Activated T-cell treated with anti-CD3 and anti-CD28 coated beads, Interleukin-2, amount 50 U/mL, for 1 hour (primary cell): ENCODE results near the gene PRR15L.
"Not testable (repeated sequence)": the region's sequence is repeated elsewhere in the genome, so short reads cannot be mapped to it uniquely, and the experiment has no call there.

ENCODE experiments used
- DNase-seq: peaks from one replicate; pipeline ENCODE4 v3.0.0-alpha.2; 2020

PRR15L gene

DNA sequence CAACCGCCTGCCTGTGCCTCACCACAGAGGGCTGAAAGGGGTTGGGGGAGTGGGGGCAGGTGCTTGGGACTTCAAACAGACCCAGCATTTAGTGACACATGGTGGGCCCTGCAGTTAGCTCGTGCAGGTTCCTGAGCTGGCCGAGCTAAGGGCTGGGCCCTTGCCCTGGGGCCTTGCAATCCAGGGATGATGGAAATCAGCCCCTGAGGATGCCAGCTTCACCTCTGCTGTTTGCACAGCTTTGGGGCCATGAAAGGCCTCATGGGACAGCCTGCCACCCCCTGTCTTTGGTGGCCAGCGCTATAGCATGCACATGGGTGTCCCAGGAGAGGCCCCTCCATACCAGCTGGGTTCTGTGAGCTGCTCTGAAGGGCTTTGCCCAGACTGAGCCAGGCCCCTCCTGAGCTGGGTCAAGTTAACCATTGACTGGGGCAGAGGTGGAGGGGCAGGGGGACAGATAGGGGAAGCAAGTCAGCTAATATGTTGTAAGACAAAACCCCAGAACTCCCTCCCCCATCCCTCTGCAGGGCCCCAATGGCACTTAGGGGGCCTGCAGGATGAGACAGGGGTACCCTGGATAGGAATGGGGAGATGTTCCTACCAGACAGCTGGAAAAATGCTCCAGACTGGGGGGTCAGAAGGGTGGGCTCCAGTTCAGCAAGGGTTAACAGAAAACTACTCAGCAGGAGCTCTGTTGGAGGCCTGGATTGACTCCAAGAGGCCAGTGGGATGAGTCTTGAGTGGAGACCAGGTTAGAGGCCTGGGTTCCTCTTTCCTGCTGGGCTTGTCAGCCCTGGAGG lies 692 bp downstream of the PRR15L start:
- DNase-seq = no peak

DNA sequence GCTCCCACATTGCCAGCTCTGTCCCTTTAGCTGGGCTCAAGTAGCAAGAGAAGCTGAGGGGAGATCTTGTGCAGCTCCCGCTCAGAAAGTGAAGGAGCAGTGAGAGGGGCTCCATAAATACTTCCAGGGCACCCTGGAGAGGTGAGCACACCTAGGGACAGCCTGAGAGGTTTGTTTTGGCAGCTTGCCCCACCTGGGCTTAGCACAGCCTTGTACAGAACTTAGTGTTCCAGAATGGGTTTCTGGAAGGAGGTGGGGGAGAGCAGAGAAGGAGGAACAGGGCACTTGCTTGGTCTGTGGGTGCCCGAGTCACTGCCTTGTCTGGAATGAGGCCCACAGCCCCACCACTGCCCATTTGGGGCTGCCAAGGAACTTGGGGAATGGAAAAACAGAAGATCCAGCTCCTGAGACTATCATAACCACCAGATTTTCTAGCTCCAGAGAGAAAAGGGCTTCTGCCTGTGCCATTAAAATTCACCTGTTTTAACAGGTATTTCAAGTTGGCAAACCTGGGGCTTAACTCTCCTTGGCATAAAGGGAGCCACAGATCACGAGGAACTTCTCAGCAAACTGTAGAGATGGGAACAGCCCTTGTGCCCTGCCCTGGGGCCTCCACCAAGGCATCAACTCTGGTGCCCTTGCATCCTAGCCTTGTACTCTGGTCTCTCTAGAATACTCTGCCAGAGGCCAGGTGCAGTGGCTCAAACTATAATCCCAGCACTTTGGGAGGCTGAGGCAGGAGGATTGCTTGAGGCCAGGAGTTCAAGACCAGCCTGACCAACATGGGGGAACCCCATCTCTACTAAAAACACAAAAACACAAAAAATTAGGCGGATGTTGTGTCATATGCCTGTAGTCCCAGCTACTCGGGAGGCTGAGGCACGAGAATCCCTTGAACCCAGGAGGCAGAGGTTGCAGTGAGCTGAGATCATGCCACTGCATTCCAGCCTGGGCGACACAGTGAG lies 1.9 kb downstream of the PRR15L start:
- DNase-seq = no peak

DNA sequence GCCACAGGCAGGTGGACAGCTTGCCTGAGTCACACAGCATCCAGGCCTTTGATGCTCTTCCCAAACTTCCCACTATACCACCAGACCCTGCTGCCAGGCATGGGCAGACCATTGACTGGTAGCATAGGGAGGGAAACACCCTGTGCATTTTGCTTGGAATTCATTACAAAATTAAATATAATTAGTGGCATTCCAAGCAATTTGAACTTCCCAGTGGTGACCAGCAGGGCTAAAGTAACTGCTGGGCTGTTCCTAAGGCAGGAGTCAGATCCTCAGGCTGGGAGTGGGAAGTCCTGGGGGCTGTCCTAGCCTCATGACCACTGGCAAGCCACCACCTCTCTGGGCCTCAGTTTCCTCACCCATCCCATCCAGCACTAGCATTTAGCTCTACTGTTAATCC lies 3.8 kb downstream of the PRR15L start:
- DNase-seq = no peak

DNA sequence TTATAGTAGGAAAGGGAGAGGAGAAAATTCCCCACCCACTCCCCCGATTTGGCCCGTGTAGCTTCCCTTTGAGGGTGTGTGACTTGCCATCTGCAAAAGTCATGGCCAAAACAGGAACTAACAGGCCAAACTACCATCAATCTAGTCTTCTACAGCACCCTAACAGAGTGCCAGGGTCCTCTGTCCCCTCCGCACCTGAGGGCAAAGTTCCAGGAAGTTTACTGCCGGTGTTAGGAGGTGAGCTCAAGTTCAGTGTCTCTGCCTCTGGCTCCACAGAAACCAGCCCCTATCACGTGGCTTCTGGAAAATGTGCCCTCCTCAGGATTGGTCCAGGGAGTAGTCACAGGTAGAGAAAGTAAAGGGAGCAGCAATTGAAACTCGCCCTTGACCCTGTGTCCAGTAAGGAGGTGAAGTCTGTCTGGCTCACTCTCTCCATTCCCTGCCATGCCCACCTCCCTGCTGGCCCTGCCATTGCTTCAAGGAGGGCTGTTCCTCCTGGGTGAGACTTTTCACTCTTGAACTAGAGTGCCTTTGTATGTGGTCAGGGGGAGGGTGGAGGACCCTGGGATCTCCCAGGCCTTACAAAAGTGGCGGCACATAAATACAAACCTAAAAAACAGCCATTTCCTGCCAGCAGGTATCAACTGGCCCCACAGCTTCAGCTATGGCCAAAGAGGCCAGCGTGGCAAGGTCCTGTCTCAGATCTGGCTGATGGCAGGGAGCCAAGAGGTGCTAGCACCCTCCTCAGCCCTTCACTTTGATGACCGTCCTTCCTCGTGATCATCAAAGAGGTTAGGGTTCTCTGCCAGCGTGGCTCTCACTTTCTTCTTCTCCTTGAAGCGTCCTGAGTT lies 5.3 kb downstream of the PRR15L start:
- no peak for DNase-seq

DNA sequence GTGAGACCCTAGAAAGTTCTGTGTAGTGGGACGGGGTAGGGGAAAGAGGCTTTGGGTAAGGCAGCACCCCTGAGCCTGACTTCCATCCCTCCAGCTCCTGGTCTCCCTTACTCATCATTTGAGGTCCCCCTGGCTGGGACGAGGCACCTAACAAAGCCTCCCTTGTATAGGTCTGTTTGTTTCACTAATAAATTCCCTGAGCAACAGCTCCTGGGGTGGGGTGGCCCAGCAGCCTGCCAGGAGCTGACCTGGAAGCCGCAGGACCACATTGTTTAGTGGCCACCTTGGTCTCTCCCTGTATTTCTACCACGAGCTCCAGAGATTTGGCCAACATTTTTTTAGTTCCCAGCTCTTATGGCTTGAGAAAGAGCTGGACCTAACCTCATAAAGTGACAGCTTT lies 7.2 kb downstream of the PRR15L start:
- DNase-seq = no peak

DNA sequence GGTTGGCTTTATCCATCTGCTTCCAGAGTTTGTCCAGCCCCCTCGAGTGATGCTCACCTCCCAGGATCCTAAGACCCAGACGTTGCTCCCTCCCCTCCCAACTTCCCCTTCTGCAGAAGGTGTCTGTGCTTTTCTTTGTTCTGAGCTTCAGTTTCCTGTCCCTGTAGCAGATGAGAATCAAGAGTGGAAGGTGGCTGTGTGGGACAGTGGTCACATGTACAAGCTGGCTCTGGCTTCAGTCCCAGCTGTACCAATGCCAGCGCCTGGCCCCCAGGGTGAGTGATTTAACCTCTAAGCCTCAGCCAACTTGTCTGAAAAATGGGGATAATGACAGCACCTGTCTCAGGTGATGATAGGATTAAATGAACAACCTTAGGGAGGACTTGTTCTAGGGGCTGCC lies 7.7 kb downstream of the PRR15L start:
- no peak for DNase-seq

DNA sequence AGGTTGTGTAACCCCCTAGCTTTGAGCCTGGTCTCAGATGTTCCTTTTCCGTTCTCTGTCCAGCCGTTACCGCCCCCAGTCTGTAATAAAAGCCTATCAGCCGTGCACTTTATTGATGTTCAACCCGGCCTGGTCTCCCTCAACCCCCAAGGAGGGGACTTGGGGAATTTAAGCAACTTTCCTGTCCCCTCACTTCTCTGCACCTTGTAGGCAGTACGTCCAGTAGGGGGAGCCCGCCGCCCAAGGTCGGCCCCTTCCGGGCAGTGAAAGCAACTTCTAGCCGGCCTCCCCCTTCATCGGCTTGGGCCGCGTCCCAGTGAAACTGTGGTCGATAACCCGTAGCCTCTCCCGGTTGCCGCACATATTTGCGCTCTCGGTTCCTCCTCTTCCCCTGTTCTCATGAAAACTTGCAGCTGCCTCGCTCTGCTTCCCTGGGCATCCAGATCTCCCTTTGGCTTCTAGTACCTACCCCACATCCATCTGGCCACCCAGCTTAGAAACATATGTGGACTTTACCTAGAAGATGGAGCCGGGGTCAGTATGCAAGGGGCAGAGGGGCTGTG lies 8.4 kb downstream of the PRR15L start:
- peak; percentile 78 for DNase-seq

DNA sequence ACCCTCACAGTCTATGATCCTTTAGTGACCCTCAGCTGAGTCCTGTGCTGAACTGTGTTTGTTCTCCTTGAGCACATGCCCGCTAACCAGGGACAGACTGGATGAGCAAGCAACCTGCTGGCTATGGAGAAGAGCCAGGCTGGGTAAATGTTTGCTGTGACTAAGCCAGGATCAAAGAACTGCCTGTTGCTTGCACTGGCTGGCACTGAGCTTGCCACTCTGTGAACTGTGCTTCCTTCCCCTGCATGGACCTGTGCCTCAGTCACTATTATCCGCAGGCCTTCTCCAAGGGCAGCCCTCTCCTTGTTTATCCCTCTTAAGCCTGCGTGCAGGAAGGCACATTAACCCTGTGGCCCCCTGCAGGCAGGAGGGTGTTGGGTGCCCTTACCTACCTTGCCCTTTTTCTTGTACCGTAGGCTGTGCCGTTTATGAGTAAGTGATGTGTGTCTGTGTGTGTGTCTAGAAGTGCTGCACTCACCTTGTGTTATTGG lies 8.9 kb downstream of the PRR15L start:
- peak; percentile 23 for DNase-seq

DNA sequence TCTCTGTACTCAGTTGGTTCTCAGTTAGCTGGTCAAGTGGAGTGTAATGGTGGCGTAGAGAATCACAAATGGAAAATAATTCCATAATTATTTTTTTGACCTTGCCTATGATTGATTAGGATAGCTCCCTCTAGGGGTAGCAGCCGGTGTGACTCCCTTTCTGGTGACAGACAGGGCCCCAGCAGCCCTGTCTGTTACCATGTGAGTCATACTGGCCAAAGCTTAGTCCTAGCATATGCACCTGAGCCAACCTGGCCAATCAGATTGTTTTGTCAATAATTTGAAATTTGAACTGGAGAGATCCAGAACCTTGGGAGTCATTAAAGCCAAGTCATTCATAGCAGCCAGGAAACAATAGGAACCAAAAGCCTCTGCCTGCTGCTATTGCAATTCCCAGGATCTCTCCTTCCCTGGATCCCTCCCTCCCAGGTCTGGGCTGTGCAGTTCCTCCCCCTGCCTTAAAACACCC lies 10.7 kb downstream of the PRR15L start:
- DNase-seq = peak; percentile 73

DNA sequence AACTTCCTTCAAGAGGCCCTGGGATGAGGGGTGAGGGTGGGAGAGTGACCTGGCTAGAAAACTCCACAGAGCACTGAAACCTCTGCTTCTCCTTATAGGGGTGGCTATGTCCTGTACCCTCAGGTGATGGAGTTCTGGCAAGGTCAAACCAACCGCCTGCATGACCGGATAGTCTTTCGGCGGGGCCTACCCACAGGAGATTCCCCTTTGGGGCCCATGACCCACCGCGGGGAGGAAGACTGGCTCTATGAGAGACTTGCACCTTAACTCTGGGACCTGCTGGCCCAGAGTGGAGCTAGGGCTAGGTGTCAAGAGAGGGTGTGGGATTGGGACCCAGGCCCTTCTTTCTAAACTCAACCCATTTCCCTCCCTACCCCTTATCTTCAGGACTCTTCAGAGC lies 11.2 kb downstream of the PRR15L start:
- DNase-seq = no peak

DNA sequence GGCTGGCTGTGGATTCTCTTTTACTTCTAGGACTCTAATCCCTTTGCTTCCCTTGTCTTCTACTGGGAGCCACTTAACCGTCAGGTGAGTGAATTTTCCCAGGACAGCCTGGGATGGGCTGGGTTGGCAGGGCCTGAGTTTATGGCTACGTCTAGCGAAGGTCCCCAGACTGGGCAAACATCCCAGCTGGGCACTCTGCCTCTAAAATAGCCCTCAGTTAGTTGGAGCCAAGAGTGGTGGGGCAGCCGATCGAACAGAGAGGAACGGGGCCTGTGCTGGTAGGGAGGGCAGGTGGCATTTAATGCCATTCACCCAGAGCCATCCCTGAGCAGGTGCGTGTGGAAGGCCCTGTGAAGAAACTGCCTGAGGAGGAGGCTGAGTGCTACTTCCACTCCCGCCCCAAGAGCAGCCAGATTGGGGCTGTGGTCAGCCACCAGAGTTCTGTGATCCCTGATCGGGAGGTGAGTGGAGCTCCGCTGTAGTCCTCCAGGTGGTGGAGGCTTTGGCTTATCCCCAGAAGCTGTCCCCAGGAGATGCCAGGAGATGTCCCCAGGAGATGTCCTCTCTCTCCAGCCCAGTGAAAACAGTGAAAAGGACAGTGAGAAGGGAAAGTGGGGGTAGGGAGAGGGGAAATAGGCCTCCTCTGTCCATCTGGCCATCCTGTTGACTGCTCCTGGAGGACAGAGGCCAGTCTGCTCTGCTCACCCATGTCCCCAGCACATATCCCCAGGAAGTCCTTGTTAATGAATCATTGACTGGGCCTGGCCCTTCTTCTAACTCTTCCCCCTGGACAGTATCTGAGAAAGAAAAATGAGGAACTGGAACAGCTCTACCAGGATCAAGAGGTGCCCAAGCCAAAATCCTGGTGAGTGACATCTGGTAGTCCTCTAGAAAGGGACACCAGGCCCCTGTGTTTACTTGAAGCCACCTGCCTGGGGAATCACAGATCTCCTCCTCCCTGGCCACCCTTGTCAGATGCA lies 11.9 kb downstream of the PRR15L start:
- no peak for DNase-seq

DNA sequence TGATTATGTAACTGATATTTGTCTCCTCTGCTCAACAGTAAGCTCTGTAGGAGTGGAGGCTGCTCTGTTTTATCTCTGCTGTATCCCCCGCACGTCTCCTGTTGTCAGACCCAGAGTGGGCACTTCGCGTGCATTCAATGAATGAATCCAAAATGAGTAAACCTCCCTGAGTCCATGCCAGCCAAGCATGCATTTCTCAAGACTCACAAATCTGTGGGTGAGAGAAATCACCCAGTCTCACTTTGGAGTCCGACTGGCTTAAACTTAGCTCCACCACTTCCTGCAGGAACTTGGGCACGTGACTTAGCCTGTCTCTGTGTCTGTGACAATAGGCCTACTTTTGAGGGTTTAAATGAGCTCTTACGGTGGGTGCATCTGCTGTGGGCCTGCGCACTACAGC lies 12.6 kb downstream of the PRR15L start:
- DNase-seq = no peak

DNA sequence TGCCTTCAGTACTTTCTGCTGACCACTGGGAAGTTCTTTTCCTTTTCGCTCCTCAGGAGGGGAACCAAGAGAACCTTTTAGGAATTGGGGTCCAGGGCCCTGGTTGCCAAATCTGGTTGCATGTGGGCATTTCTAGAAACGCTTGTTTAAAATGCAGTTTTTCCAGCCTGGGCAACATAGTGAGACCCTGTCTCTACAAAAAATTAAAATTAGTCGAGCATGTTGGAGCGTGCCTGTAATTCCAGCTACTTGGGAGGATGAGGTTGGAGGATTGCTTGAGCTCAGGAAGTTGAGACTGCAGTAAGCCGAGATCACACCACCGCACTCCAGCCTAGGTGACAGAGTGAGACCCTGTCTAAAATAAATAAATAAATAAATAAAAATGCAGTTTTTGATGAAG lies 15.1 kb downstream of the PRR15L start:
- DNase-seq = no peak

DNA sequence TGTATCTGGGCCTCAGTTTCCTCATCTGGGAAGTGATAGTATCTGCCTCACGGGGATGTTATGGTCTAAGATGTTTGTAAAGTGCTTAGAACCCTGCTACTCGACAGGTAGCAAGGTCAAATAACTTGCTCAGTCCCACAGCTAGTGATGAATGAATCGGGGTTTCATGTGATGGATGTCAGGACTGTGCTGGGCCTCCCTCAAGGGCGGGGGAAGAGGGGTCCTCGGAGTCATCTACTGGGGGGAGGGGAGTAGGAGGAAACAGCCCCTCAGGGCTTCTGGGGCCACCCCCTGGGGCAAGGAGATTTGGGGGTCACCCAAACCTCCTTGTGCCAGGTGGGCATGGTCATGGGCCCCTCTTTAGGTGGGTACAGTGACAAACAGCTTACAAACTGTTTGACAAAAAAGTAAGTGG lies 15.6 kb downstream of the PRR15L start:
- DNase-seq = no peak

DNA sequence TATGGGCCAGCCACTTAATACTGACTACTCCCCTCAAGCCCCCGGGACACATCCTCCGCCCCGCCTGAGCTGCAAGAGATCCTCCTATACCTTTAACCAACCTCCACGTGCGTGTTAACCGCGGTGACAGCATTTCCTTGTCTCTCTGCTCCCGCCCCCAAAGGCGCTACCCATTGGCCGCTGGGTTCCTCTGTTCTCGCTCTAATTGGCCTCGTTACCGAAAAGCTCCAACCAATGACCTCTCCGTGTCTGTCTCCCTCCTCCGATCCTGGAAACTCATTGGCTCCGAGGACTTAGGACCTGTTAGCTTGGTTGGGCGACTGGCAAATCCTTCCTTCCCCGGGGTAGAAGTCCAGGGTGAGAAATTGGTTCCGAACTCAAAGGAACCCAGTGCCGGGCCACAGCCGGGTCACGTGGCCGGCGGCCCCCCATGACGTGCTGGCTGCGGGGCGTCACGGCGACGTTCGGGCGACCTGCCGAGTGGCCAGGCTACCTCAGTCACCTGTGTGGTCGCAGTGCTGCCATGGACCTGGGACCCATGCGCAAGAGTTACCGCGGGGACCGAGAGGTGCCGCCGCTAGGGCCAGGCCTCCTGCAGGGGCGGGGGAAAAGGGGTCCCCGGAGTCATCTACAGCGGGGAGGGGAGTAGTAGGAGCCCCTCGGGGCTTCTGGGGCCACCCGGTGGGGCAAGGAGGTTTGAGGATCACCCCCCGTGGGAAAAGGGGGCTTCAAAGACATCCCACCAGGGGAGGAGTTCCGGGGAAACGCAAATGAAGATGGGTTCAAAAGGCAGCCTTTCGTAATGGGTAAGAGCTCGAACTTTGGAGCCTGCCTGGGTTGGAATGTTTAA lies 16.2 kb downstream of the PRR15L start, which contains the start of gene PNPO:
Gene PNPO, plus strand, starts transcription at position 326 of the 850 bp plus-strand sequence. Its CDS starts 105 bp downstream, at position 431.
- peak; percentile 86 for DNase-seq

DNA sequence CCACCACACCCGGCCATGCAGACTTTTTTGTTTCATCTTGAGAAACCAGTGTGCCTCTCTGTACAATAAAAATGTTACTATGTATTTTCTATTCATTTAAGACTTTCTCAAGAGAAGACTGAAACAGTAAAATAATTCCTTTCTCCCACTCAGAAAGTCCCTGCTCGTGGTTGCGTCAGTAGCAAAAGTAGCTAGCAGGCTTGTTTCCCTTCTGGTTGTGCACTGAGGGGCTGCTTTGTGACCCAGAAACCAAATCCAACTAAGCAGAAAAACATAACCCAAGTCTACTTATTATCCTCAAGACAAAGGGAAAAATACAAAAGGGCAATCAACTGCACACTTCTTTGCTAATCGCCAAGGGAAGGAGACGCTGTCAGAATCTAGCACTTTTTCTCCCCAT lies 19.7 kb downstream of the PRR15L start:
- DNase-seq = no peak

DNA sequence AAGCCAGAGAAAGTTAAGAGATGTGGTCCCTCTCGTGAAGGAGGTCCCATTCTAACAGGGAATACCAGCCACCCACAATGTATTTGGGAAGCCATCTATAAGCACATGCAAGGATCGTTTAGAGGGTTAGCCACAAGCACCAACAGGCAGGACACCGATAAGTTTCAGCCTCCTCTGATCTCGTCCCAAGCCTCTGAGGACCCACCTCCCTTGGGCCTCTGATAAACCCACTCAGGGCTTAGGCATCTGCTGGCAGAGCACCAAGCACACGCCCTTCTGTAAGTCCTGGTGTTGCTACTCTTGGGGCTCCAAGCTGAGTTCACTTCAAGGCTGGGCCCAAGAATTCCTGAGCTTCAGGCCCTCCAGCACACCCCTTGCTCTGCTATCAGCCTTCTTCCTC lies 21.7 kb downstream of the PRR15L start:
- no peak for DNase-seq

DNA sequence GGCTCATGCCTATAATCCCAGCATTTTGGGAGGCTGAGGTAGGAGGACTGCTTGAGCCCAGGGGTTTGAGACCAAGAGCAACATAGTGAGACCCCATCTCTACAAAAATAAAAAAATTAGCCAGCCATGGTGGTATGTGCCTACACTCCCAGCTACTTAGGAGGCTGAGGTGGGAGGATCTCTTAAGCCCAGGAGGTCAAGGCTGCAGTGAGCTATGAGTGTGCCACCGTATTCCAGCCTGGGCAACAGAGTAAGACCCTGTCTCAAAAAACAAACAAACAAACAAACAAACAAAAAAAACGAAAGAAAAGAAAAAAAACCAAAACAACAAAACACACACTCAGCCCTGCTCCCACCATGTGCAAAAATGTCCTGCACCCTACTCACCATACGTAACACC lies 22.2 kb downstream of the PRR15L start:
- DNase-seq = not testable (repeated sequence)

DNA sequence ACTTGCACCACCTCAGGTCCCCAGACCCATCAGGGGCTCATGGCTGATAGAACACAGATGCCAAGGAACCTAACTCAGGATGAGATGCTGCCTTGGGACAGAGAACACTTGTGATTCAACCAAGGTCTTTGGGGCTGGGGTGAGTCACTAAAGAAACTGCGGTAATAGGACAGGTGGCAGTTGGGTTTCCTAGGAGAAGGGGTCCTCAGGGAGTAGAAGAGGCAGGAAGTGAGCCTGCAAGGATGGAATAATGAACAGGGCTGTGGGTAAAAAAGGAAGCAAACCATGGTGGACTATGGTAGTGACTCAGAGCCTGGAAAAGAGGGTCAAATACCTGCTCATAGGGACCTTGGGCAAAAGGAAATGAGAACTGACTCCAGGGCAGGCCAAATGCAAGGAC lies 22.8 kb downstream of the PRR15L start:
- no peak for DNase-seq

DNA sequence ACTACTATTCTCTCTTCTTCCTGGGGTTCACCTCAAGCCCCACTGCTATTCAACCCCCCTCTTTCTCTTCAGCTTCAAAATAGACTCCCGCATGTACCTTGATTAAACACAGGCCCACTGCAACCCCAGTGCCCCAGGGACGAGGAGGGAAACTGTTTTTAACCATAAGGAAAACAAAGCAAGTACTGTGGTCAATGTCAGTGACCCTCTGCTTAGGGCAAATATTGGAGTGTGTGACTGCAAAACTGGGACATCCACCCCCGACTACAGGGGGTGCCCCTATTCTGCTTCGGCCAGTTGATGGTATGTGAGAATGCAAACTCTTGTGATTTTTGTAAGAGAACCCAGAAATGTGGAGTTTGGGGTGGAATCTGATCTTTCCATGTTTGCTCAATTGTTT lies 25.8 kb downstream of the PRR15L start:
- DNase-seq = no peak
